Endothelial cell of umbilical vein (primary cell): Measurements from ENCODE around the gene RASA2.
A peak's percentile ranks its signal among the peaks of the same experiment; 100 is the strongest.

ENCODE experiments used
- CTCF ChIP-seq, 2 donors: IDR thresholded peaks; 1 replicate in 1 of 2; 2 replicates in 1 of 2; pipeline ENCODE4 v1.5.1; 2011; ENCODE audit warnings: low read length in 2 of 2, mild to moderate bottlenecking in 2 of 2, moderate library complexity in 2 of 2, control low read depth in 1 of 2, inconsistent platforms in 1 of 2, low read depth in 1 of 2; ENCODE audit not compliant: insufficient read depth in 1 of 2; ENCODE audit errors: extremely low read depth in 1 of 2
- EZH2 ChIP-seq: IDR thresholded peaks from 2 replicates; pipeline ENCODE4 v1.6.1; 2012; ENCODE audit warnings: borderline replicate concordance, low read depth, mild to moderate bottlenecking, moderate library complexity, low read length, inconsistent platforms; ENCODE audit not compliant: severe bottlenecking
- FOS ChIP-seq: IDR thresholded peaks from 2 replicates; pipeline ENCODE4 v1.6.1; 2011; ENCODE audit warnings: mild to moderate bottlenecking, low read length, moderate library complexity, borderline replicate concordance; ENCODE audit not compliant: insufficient read depth
- GATA2 ChIP-seq: IDR thresholded peaks from 2 replicates; pipeline ENCODE4 v1.7.0; 2011; ENCODE audit warnings: low read depth, mild to moderate bottlenecking, moderate library complexity, mixed read lengths, low read length; ENCODE audit not compliant: insufficient read length, insufficient read depth
- JUN ChIP-seq: IDR thresholded peaks from 2 replicates; pipeline ENCODE4 v1.6.1; 2011; ENCODE audit warnings: borderline replicate concordance, low read depth; ENCODE audit not compliant: insufficient read length, insufficient read depth
- MAX ChIP-seq: IDR thresholded peaks from 2 replicates; pipeline ENCODE4 v1.6.1; 2011; ENCODE audit not compliant: insufficient read depth, insufficient read length
- MYC ChIP-seq: IDR thresholded peaks from one replicate; pipeline ENCODE4 v1.6.1; 2011; ENCODE audit warnings: mild to moderate bottlenecking, low read depth, low read length
- POLR2A ChIP-seq: IDR thresholded peaks from 2 replicates; pipeline ENCODE4 v1.6.1; 2012; ENCODE audit warnings: low read depth, mild to moderate bottlenecking, control low read depth, low read length
- POLR2AphosphoS5 ChIP-seq: IDR thresholded peaks from 2 replicates; pipeline ENCODE4 v1.6.1; 2012; ENCODE audit warnings: low read depth, mild to moderate bottlenecking, control low read depth, low read length, moderate library complexity; ENCODE audit not compliant: insufficient read depth

- TF ChIP-seq CTCF (IDR thresholded peaks at IDR 0.05; ENCODE audit: extremely low read depth in 1 of 2, insufficient read depth in 1 of 2, low read depth in 1 of 2, low read length in 2 of 2) (no peak), JUN (no peak), POLR2A (peak; percentile 43), EZH2 (no peak), MAX (no peak), GATA2 (peak; percentile 37), MYC (no peak), FOS (peak; percentile 20), POLR2AphosphoS5 (peak; percentile 18)
These were observed 66.2 kb downstream of the RASA2 start for GRCh38 chr3:141553055-141553454.
